HG03558 (cell line): Measurements from ENCODE around the gene SLC39A8.
"Not testable (repeated sequence)": the region's sequence is repeated elsewhere in the genome, so short reads cannot be mapped to it uniquely, and the experiment has no call there.

Experiments used
- ATAC-seq: cut with Tn5 transposase; IDR thresholded peaks from one replicate; pipeline ENCODE4 v1.9.1; 2021; ENCODE audit warnings: moderate number of reproducible peaks; ENCODE audit not compliant: unreplicated experiment; ENCODE audit errors: extremely low read depth

Gene SLC39A8

GRCh38 chr4:102247041-102247440 lies 98.2 kb downstream of the SLC39A8 start:
- ATAC-seq, result no peak

GRCh38 chr4:102246416-102246815 lies 98.9 kb downstream of the SLC39A8 start:
- no peak for ATAC-seq

GRCh38 chr4:102244878-102245535 lies 100.3 kb downstream of the SLC39A8 start:
- ATAC-seq, result no peak

DNA sequence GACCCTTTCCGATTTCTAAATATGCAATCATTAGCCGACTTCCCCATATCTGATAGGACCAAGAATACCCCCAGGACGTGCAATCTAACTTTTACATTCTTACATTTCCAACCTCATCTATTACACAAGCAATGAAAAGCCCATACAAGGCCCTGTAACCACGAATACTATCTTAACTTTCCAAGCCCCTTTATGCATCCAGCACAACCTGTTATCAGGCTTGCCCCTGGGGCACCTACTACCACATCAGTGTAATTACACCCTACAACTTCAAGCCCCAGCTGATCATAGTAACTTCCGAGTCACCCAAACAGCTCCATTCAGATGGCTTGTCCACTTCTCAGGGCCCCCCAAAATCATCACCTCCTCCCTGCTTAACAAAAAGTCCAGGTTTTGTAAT lies 102.0 kb downstream of the SLC39A8 start:
- not testable (repeated sequence) for ATAC-seq

- no peak for ATAC-seq
Observed at GRCh38 chr4:102234243-102234838, 110.9 kb downstream of the SLC39A8 start.

DNA sequence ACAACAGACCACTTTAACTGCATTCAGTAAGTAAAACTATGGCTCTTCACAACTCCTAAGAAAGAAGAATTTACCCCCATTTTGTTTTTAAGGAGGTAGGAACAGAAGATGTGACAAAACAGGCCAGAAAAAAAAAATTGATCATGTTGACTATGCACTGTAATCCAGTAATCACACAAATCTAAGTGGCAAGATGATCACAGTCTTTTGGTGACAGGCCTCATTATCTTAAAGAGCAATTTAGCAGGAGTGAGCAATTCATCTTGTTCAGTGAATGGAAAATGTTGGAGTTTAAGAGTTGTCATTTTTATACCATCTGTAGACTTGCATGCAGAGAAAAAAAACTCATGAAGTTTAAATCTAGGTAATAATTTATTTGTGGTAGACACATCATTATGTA lies 115.1 kb downstream of the SLC39A8 start:
- no peak for ATAC-seq

DNA sequence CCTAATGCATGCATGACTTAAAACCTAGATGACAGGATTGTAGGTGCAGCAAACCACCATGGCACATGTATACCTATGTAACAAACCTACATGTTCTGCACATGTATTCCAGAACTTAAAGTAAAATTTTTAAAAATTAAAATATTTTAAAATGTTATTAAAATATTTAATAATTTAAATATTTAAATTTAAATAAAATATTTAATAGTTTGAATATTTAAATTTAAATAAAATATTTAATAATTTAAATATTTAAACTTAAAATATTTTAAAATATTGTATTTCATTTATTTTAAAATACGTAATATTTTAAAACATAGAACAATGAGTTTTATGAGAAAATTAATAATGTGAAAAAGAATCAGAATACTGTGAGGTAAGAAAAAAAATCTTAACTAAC lies 117.9 kb downstream of the SLC39A8 start:
- ATAC-seq, result no peak

DNA sequence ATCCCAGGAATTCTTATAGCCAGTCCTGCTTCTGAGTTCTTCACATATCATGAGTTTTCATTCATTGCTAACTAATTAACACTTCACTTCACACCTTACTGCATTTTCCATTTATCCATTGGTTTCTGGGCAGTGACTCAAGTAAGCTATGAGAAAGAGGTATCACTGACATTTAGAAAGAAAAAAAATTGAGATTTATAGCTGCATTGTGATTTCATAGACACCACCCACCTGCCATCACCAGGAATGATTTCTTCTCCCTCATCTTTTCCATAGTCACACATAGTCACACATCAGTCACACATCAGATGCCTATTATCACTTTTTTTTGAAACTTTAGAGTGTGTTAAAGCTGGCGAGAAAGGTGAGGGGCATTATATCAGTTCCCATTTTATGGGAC lies 121.8 kb downstream of the SLC39A8 start:
- no peak for ATAC-seq

DNA sequence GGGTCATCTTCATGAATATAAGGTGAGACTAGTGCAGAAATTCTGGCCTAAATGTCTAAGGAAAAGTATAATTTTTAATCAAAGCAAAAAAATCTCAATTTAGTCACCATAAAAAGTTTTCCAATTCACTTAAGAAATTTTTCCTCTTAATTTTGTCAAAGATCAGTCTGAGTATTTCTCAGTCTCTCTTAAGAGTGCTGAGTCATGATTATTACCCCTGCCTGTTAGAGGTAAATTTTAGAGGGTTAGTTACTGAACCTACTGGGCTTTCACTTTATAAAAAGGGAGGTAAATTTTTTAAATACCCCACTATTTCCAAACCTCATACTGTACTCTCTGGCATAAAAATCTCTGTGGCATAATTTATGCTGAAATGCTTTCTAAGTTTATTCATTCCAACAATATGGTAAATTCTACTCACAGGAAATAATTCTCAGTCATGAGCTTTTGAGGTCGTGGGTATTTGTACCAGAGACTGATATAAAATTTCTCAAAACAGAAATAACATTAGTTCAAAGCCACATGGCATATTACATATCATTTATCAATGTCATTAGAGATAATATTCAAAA lies 122.4 kb downstream of the SLC39A8 start:
- no peak for ATAC-seq

DNA sequence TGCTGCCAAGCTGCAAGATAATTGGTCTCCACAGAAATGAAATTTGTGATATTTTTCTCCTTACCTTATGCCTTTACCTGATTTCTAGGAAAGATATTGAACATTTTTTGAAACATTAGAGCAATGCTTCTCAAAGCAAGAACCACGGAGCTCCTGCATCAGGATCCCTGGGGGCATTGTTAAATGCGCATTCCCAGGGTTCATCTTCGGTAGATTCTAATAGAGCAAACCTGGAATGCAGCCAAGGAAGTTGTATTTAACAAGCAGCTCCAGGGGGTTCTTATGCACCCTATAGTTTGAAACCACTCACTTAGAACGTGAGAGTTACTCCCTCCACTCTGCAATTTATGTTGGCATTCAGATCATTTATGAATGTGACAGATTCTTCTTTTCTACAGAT lies 126.2 kb downstream of the SLC39A8 start:
- no peak for ATAC-seq

DNA sequence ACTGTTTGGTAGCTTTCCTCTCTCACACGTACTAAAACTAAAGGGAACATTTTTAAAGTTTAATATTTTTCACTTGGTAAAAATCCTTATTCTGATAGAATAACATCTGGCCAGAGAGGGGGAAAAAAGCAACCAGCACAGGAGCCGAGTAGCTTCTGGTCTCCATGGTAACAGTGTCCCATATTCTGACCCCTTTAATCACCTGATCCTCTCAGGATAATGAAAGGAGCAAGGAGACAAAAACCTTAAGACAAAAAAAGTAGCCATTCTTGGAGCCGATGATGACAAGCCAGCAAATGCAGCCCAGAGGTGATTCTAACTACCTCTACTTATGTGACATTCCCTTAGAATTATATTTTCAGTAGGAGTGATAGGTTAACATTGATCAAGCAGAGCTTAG lies 126.6 kb downstream of the SLC39A8 start:
- no peak for ATAC-seq

GRCh38 chr4:102217775-102218355 lies 127.4 kb downstream of the SLC39A8 start:
- ATAC-seq, result no peak

GRCh38 chr4:102217345-102217744 lies 127.9 kb downstream of the SLC39A8 start:
- no peak for ATAC-seq

- ATAC-seq, result no peak
Observed at GRCh38 chr4:102216666-102217065, 128.6 kb downstream of the SLC39A8 start.

DNA sequence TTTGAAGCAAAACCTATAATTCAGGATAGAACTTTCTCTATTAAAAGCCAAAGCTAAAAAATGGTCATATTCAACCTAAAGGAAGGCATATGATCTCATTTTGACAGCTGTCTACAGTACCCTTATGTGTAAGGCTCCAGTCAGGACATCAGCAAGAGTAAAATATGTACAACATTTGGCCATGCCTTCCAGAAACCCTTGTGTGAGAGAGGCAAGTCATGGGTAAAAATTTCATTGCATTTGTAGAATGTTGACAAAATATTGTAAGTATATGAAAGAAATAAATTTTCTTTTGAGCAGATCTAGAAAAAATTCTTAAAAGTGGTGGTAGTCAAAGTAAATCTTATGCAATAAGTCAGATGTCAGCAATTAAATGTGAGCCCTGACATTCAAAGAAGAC lies 132.3 kb downstream of the SLC39A8 start:
- ATAC-seq, result no peak
